Measurements from ENCODE around the gene TGFBR3.

Gene TGFBR3

GRCh38 chr1:91821126-91821868 lies 64.7 kb downstream of the TGFBR3 start:
- DNase-seq, result no peak

DNA sequence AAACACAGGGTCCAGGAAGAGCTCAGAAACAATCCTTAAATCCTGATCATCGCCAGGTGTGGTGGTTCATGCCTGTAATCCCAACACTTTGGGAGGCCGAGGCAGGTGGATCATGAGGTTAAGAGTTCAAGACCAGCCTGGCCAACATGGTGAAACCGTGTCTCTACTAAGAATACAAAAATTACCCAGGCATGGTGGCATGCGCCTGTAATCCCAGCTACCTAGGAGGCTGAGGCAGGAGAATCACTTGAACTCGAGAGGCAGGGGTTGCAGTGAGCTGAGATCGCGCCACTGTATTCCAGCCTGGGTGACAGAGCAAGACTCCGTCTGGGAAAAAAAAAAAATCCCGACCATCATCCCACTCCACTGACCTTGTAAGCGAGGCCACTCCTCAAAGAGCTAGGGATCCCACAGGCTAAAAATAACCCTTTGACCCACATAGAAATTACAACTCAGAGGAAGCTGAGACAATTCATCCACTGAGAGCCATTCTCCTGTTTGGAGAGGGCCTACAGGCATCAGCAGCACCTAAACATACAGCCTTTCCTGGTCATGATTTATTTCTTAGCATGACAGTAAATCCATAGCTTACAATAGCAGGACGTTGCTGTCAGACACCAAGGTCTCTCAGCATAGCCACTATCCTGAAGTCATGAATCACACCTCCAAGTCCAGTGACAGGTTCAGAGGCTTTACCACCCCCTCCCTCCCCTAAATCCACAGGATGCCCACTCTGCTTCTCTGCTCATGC lies 66.7 kb downstream of the TGFBR3 start:
- DNase-seq, result no peak

GRCh38 chr1:91818713-91818975 lies 67.3 kb downstream of the TGFBR3 start:
- no peak for DNase-seq

GRCh38 chr1:91817211-91817905 lies 68.6 kb downstream of the TGFBR3 start:
- no peak for DNase-seq

- DNase-seq, result no peak
Observed at GRCh38 chr1:91816031-91816430, 69.9 kb downstream of the TGFBR3 start.

GRCh38 chr1:91814448-91814847 lies 71.5 kb downstream of the TGFBR3 start:
- no peak for DNase-seq

DNA sequence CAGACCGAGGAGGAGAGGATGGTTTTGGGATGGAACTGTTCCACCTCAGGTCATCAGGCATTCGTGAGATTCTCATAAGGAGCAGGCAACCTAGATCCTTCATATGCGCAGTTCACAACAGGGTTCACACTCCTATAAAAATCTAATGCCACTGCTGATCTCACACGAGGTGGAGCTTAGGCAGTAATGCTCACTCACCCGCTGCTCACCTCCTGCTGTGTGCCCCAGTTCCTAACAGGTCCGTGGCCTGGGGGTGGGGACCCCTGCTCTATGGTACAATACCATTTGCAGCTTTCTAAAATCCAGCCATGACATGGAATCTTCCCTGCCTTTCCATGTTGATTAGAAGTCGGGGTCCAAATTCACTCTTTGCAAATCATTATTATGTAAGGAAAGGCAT lies 72.1 kb downstream of the TGFBR3 start:
- no peak for DNase-seq

DNA sequence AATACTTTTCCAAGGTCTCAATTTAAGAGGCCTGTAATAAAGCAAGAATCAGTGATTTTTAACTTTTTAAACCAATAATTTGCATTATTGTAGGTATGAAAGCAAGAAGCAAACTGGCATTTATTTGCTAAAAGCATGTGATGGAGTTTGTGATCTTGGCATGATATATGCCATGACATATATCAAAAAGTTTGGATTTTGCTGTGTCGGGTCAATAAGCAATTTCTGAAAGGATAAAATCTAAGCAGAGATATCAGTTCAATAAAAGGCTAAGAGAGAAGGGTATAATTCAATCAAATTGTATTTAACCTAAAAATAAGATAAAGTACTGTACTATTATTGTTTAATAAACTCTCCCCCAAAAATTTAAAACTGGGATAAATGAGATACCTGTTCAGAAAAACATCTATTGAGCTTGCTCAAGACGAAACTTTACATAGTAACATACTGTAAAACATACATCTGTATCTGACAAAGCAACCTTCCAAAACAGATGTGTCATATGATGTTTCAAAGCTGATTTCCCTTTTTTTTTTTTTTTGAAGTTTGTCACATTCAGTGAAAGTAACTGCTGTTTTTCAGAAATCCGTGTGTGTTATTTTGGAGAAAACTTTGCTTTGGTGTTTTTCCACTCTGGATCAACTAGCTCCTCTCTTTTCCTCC lies 74.5 kb downstream of the TGFBR3 start:
- DNase-seq, result no peak

DNA sequence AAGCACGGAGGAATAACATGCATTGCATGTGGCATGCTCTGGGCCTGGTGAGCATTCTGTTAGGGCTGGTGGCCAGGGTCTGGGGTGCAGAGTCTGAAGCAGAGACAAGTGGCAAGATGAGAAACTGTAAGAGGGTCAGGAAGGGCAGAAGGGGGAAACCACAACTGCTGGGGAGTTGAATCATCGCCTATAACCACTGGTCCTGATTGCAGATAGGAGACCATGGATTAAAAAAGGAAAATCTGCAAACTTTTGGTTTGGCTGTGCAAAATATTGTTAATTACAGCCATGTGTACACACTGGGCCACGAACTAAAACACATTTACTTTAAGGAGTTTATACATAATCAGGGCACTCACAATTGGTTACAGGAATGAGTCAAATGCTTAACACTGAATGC lies 76.6 kb downstream of the TGFBR3 start:
- no peak for DNase-seq

DNA sequence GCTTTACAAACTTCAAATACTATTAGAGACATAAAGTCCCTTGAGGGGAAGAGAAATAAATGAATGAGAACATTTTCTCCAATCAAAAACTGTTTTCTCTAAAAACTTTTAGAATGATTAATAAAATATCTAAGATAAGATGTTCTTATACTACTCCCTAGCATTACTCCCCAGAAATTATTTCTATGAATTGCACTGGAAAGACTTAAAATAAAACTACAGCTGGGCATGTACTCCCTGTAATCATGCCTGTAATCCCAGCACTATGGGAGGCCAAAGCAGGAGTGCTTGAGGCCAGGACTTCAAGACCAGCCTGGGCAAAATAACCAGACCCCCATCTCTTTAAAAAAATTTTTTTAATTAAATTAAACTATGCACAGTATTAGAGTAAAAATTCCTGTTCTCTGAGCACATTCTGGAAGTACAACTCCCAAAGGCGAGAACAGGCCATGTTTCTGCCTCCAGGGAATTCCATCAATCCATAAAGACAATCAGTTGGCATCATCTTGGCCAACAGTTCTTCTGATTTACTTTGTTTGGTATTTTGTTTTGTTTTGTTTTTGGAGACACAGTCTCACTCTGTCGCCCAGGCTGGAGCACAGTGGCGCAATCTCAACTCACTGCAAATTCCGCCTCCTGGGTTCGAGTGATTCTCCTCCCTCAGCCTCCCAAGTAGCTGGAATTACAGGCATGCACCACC lies 77.9 kb downstream of the TGFBR3 start:
- no peak for DNase-seq

- no peak for DNase-seq
Observed at GRCh38 chr1:91806769-91807700, 78.9 kb downstream of the TGFBR3 start.

DNA sequence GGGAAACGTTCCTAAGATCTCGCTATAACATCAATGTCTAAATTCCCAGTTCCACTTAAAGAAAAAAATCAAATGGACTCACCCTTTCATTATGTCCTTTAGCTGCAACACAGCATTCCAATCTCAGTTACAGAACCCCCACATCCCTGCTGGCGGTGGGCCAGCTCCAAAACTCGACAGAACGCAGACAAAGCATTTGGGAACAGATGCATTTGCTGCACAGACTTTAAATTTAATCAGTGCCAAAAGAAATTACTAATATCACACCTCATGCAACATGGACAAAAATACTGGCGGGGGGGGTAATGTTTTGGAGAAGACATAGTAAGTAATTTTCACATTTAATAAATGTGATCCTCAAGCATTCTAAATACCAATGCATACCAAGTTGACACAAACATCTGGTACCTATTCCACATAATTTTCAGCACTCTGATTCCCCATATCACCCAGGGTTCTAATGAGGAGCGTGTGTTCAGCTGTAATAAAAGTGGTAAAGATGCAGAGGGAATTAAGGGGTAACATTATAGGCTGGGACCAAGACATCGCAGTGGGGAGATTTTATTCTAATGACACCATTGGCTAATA lies 79.7 kb downstream of the TGFBR3 start:
- DNase-seq, result no peak

DNA sequence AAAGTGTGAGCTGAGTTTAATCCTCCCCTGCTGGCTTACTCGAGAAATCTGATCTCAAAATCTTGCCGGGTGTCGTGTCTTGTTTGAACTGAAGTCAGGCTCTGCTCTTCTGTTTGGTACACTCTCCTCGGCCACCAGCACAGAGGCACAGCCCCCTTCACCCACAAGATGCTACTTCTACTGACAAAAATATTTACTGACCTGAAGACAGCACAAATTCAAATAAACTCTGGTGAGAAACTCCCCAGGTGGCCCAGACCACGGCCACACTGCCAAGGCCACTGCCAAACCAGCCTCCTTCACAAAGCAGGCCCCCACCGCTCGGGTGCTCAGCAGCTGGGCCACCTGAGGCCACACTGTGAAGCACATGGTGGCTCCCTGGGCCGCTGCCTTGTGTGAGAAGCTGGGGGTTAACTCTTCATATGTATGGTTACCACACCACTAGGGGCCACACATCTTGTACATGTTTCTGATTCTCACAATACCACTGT lies 80.6 kb downstream of the TGFBR3 start:
- no peak for DNase-seq

DNA sequence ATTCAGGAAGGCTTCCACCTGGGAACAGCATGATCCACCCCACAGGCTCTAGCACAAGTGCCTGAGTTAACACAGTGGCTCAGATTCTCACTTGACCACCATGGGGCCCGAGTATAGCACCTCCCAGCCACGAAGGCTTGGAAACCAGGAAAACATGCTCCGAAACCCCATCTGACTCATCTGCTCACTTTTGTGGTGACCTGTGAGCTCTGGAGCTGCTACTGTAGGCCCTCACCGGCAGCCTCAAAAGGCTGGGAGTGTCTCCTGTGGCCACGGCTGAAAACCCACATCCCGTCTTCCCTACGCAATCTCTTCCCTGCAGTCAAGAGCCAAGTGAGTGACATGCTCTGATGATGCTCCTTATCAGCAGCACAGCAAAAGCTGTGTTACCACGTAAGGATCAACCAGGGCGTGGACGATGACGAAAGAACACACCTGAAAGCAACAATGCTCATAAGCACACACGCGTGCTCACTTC lies 81.4 kb downstream of the TGFBR3 start:
- DNase-seq, result peak; percentile 39

DNA sequence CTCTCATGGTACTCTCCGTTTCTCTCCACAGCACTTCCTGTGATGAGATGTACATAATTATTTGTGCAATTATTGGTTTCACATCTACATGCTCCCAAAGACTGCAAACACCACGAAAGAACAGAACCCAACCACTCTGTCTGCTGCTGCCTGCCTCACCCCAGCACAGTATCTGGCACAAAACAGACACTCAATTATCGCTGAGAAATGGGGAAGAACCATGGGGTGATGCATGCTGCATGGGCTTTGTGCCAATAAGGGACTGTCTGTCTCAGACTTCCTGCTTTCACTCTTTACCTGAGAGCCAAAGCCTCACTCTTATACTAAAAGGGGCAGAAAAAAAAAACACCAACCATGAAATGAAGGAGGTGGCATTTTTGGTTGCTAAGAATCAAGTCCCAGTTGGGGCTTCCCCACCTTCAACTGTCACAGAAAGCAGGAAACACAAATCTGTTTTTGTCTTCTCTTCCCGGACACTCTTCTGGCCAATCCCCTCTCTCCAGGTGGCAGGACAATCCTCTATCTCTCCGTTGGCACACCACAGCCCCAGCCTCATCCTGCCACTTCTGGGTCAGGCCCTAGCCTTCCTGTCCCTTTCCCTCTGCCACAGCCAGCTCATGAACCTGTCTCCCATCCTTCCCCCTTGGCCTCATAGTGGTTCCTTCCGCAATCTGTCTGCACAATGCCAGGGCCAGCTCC lies 82.0 kb downstream of the TGFBR3 start:
- peak; percentile 46 for DNase-seq

DNA sequence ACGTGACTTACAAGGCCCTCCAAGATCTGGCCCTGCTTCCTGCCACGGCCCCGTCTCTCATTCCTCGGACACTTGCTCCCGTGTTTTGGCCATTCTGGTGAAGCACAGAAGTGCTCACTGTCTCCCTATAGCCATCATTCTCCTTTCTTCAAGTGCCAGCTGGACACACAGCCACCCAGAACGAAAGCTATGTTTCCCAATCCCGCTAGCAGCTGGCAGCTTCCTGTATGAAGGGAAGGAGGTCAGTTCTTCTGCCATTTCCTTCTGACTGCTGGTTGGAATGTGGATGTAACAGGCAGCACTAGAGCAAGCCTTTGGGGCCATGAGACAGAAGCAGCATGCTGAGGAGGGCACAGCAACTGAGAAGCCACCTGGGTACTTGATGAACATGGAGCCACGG lies 82.8 kb downstream of the TGFBR3 start:
- no peak for DNase-seq

- DNase-seq, result no peak
Observed at GRCh38 chr1:91801496-91802115, 84.3 kb downstream of the TGFBR3 start.

DNA sequence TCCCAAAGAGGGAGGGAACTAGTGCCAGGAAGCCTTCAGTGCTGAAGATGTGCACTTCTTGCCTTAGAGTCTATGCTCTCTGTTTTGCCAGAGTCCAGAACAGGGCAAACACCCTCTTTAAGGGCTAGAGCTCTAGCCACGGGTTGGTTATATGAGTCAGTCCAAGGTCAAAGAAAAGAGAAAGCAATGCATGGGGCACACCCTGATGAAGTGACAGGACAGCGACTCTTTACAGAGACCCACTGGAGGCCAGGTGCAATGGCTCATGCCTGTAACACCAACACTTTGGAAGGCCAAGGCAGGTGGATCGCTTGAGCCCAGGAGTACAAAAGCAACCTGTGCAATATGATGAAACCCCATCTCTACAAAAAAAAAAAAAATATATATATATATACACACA lies 86.1 kb downstream of the TGFBR3 start:
- DNase-seq, result no peak

DNA sequence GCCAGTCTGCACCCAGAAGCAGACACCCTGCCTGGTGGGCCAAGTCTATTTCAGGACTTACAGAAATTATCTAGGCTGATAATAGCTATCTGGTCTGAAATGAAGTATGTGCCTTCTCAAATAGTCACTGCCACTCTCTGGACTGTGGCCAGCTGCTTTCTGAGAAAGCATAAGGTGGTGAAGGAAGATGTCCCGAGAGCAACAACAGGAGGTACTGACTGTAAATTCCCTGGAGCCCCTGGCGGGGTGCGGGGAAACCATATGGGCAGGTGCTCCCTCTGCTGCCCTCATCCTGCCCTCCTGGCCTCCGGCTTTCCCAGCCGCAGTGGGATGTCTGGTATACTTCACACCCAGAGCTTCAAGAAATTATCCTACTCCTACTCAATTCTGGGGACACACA lies 86.8 kb downstream of the TGFBR3 start:
- no peak for DNase-seq

DNA sequence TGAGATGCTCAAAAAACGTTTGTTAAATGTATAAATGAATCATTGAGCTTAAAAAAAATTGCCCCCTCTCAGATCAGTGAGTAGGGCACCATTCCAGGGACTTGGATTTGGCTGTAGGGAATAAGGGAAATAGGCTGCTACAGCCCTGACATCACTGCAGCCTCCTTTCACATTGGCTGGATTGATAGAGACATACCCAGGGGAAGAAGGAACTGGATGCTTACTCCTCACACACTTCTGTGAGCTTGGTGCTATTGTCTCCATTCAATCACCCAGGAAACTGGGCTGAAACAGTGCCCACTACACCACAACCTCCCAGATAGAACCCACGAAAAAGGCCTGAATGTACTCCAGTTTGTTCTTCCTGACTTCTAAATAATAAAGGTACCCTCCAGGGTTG lies 87.2 kb downstream of the TGFBR3 start:
- DNase-seq, result no peak

Measured in stimulated activated CD4-positive, alpha-beta T cell treated with anti-CD3 and anti-CD28 coated beads, Interleukin-12 subunit alpha, Interleukin-12 subunit beta, amount 100 ng/mL, for 4 hours (primary cell).